Colonic mucosa (tissue), 4 donors: ENCODE results near the gene ARHGAP10. TPM values are rescaled to one million over a fixed set of nuclear protein-coding genes. Genes with fewer than 3 reads are reported as not detected.

Experiments
- DNase-seq: peaks from one replicate; pipeline ENCODE4 v3.0.0-alpha.2; 2020
- H3K27ac ChIP-seq: fragments of 200-600 bp; one replicate; pipeline ENCODE4 v1.8.0; 2021
- H3K27me3 ChIP-seq: fragments of 200-600 bp; one replicate; pipeline ENCODE4 v1.8.0; 2021
- H3K36me3 ChIP-seq: fragments of 200-600 bp; one replicate; pipeline ENCODE4 v1.8.0; 2021
- H3K4me1 ChIP-seq: fragments of 200-600 bp; one replicate; pipeline ENCODE4 v1.8.0; 2021; ENCODE audit warnings: mild to moderate bottlenecking
- H3K4me3 ChIP-seq: fragments of 200-600 bp; one replicate; pipeline ENCODE4 v1.8.0; 2021
- H3K9ac ChIP-seq, 2 donors: one replicate each; pipeline ENCODE4 v1.7.0; 2013; ENCODE audit warnings: control low read depth in 2 of 2, low read depth in 2 of 2, low read length in 2 of 2
- H3K9me3 ChIP-seq: fragments of 200-600 bp; one replicate; pipeline ENCODE4 v1.8.0; 2021
- CTCF ChIP-seq: fragments of 200-600 bp; IDR thresholded peaks from one replicate; pipeline ENCODE4 v1.8.0; 2022; ENCODE audit warnings: antibody characterized with exemption, mild to moderate bottlenecking
- intact Hi-C: fragments of 100-400 bp; cut with DNase I; formaldehyde crosslinking; loops from one replicate; pipeline ENCODE4 v1.14.1; 2022
- total RNA-seq, 2 donors: library from RNA; stranded (reverse); fragmentation: NEBNext Ultra II Directional in 1 of 2; extraction: Animal tissue kit (Norgen Biotek cat#: 25700) in 1 of 2; gene quantifications; one replicate each; pipeline ENCODE4 v1.2.1, GENCODE V29; 2021
- donor health status: healthy.
- donor health status: DM: no; HTN: no; CAD: no.
- donor health status: DM: no; HTN: no; CAD: no.

The ARHGAP10 gene
- total RNA-seq, 2 donors from 2014 or later, result 4.4 to 7.1 TPM

- Histone ChIP-seq H3K9ac (no peak overlapping the region), H3K27me3 (no peaks in the 10 kb centered on the region), H3K36me3 (no peaks in the 10 kb centered on the region), H3K4me3 (no peak overlapping the region), H3K27ac (no peak overlapping the region), H3K9me3 (no peaks in the 10 kb centered on the region), H3K4me1 (no peaks in the 10 kb centered on the region)
- no peak for DNase-seq
- intact Hi-C loops, result no loop called here
- no peak for TF ChIP-seq CTCF
Observed at GRCh38 chr4:147964266-147964880, 232.5 kb downstream of the ARHGAP10 start.

GRCh38 chr4:147965056-147965455 is 233.2 kb downstream of the ARHGAP10 start:
- Histone ChIP-seq H3K9ac (no peak overlapping the region), H3K4me3 (no peak overlapping the region), H3K27me3 (no peaks in the 10 kb centered on the region), H3K9me3 (no peaks in the 10 kb centered on the region), H3K4me1 (no peaks in the 10 kb centered on the region), H3K27ac (no peak overlapping the region), H3K36me3 (no peaks in the 10 kb centered on the region)
- peak; percentile 56 for DNase-seq
- intact Hi-C loops, result no loop called here
- TF ChIP-seq CTCF, result no peak

- no peak overlapping the region for H3K4me3 ChIP-seq
- no peak overlapping the region for H3K9ac ChIP-seq
- intact Hi-C loops, result no loop called here
- H3K27me3 ChIP-seq, result no peaks in the 10 kb centered on the region
- DNase-seq, result no peak
- no peaks in the 10 kb centered on the region for H3K9me3 ChIP-seq
- no peak for TF ChIP-seq CTCF
- no peaks in the 10 kb centered on the region for H3K36me3 ChIP-seq
- H3K27ac ChIP-seq, result no peak overlapping the region
- H3K4me1 ChIP-seq, result no peaks in the 10 kb centered on the region
Observed at GRCh38 chr4:147965873-147966272, 234.0 kb downstream of the ARHGAP10 start.

- no peak for DNase-seq
- no peak overlapping the region for H3K27ac ChIP-seq
- intact Hi-C loops, result no loop called here
- H3K9ac ChIP-seq, result no peak overlapping the region
- TF ChIP-seq CTCF, result no peak
- no peaks in the 10 kb centered on the region for H3K9me3 ChIP-seq
- no peak overlapping the region for H3K4me3 ChIP-seq
- no peaks in the 10 kb centered on the region for H3K27me3 ChIP-seq
- no peaks in the 10 kb centered on the region for H3K36me3 ChIP-seq
- no peaks in the 10 kb centered on the region for H3K4me1 ChIP-seq
Observed at GRCh38 chr4:147968641-147969040, 236.8 kb downstream of the ARHGAP10 start.

GRCh38 chr4:147969573-147970385 is 237.9 kb downstream of the ARHGAP10 start:
- Histone ChIP-seq H3K27ac (no peak overlapping the region), H3K4me3 (no peak overlapping the region), H3K27me3 (no peaks in the 10 kb centered on the region), H3K9me3 (no peaks in the 10 kb centered on the region), H3K9ac (no peak overlapping the region), H3K36me3 (no peaks in the 10 kb centered on the region), H3K4me1 (no peaks in the 10 kb centered on the region)
- no peak for TF ChIP-seq CTCF
- DNase-seq, result no peak
- intact Hi-C loops, result no loop called here
